Coronary artery (tissue), 2 donors: Measurements from ENCODE around the gene DMRTB1.

Experiments used
- DNase-seq: peaks from one replicate; pipeline ENCODE4 v3.0.0-alpha.2; 2017; ENCODE audit warnings: low spot score
- H3K27ac ChIP-seq, 2 donors: fragments of 200-600 bp; sonication (generic); one replicate each; pipeline ENCODE4 v1.5.1; 2016 to 2019
- H3K4me3 ChIP-seq: fragments of 200-600 bp; sonication (generic); 2 replicates; pipeline ENCODE4 v1.5.1; 2016; ENCODE audit warnings: mild to moderate bottlenecking, moderate library complexity
- TF ChIP-seq, protein P1 (sequence below): fragments of 200-600 bp; sonication (generic); IDR thresholded peaks from one replicate; pipeline ENCODE4 v1.5.1; 2019; ENCODE audit warnings: antibody characterized with exemption

The DMRTB1 gene

GRCh38 chr1:53459321-53460175 is at the start of gene DMRTB1:
Gene DMRTB1, plus strand, starts transcription at chr1:53459399. Its CDS starts 55 bp downstream, at chr1:53459454.
- H3K4me3 ChIP-seq, result no peak within 1 kb of the TSS
- H3K27ac ChIP-seq, result no peak within 1 kb of the TSS
- peak; percentile 61 for DNase-seq
- TF ChIP-seq, protein P1, sequence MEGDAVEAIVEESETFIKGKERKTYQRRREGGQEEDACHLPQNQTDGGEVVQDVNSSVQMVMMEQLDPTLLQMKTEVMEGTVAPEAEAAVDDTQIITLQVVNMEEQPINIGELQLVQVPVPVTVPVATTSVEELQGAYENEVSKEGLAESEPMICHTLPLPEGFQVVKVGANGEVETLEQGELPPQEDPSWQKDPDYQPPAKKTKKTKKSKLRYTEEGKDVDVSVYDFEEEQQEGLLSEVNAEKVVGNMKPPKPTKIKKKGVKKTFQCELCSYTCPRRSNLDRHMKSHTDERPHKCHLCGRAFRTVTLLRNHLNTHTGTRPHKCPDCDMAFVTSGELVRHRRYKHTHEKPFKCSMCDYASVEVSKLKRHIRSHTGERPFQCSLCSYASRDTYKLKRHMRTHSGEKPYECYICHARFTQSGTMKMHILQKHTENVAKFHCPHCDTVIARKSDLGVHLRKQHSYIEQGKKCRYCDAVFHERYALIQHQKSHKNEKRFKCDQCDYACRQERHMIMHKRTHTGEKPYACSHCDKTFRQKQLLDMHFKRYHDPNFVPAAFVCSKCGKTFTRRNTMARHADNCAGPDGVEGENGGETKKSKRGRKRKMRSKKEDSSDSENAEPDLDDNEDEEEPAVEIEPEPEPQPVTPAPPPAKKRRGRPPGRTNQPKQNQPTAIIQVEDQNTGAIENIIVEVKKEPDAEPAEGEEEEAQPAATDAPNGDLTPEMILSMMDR, result no peak

GRCh38 chr1:53409695-53410094 is 49.5 kb upstream of the DMRTB1 start:
- Histone ChIP-seq H3K27ac (no peak overlapping the region), H3K4me3 (no peak overlapping the region)
- TF ChIP-seq, protein P1, result no peak
- no peak for DNase-seq

- Histone ChIP-seq H3K4me3 (no peak overlapping the region), H3K27ac (no peak overlapping the region)
- TF ChIP-seq, protein P1, result no peak
- DNase-seq, result no peak
Observed at GRCh38 chr1:53410100-53410541, 49.1 kb upstream of the DMRTB1 start.

DNA sequence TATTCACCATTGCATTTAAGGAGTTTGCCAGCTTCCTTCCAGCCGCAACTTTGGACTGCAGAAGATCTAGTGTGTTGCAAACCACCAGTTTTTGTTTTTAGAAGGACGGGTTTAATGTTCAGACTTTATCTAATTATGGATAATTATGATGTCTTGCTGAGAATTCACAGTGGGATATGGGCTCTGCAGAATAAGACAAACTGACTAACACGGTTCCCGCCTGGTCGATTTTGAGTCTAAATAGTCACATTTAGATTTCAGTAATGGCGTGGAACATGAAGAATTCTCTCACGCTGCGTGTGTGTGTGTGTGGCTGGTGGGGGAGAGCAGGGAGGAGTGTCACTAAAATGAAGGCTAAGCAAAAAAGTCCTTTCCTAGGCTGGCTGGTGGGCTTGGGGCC is 48.5 kb upstream of the DMRTB1 start:
- no peak overlapping the region for H3K27ac ChIP-seq
- TF ChIP-seq, protein P1, result no peak

GRCh38 chr1:53411541-53412152 is 47.6 kb upstream of the DMRTB1 start:
- TF ChIP-seq, protein P1, result no peak
- Histone ChIP-seq H3K4me3 (no peak overlapping the region), H3K27ac (no peak overlapping the region)
- no peak for DNase-seq

More for the DNA sequence above, 48.5 kb upstream of the DMRTB1 start:
- no peak for DNase-seq
- no peak overlapping the region for H3K4me3 ChIP-seq

GRCh38 chr1:53412285-53413174 is 46.7 kb upstream of the DMRTB1 start:
- Histone ChIP-seq H3K27ac (no peak overlapping the region), H3K4me3 (no peak overlapping the region)
- TF ChIP-seq, protein P1, result no peak
- no peak for DNase-seq
